LNCAP (cell line): Measurements from ENCODE around the gene STXBP1.
A peak's percentile ranks its signal among the peaks of the same experiment; 100 is the strongest.

Experiments used
- TF ChIP-seq, protein P1 (sequence below): fragments of 450-650 bp; IDR thresholded peaks from 2 replicates; pipeline ENCODE4 v1.5.1; 2017; ENCODE audit warnings: mild to moderate bottlenecking

STXBP1 gene

GRCh38 chr9:127585161-127585819 lies 26.8 kb upstream of the STXBP1 start:
- TF ChIP-seq, protein P1, sequence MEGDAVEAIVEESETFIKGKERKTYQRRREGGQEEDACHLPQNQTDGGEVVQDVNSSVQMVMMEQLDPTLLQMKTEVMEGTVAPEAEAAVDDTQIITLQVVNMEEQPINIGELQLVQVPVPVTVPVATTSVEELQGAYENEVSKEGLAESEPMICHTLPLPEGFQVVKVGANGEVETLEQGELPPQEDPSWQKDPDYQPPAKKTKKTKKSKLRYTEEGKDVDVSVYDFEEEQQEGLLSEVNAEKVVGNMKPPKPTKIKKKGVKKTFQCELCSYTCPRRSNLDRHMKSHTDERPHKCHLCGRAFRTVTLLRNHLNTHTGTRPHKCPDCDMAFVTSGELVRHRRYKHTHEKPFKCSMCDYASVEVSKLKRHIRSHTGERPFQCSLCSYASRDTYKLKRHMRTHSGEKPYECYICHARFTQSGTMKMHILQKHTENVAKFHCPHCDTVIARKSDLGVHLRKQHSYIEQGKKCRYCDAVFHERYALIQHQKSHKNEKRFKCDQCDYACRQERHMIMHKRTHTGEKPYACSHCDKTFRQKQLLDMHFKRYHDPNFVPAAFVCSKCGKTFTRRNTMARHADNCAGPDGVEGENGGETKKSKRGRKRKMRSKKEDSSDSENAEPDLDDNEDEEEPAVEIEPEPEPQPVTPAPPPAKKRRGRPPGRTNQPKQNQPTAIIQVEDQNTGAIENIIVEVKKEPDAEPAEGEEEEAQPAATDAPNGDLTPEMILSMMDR = no peak

DNA sequence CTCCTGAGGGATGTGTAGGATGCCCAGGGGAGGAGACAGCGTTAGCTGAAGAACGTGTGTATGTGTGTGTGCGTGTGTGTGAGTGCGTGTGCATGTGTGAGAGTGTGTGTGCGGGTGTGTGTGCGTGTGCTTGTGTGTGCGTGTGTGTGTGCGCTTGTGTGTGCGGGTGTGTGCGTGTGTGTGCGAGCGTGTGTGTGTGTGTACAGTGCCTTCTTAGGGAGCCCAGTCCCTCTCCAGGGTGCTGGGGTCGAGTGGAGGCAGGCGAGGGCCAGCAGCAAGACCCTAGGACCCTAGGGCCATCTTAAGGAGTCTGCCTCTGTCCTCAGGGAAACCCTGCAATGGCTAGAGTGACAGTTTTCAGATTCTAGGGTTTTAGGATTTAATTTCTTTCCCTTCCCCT lies 26.0 kb upstream of the STXBP1 start:
- TF ChIP-seq, protein P1 = no peak

DNA sequence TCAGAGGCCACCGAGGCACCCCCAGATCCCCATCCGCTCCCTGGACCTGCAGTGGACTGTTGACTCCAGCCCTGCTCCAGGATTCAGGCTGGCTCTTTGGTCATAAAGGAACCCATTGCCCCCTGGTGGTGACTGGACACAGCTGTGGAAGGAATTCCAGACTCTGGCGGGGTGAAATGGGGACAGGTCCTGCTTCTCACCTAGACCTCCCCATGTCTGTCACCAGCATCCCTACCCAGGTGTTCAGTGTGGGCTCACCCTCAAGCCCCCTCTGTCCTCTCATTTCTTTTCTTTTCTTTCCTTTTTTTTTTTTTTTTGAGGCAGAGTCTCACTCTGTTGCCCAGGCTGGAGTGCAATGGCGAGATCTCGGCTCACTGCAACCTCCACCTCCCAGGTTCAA lies 25.5 kb upstream of the STXBP1 start:
- TF ChIP-seq, protein P1 = peak; percentile 86

GRCh38 chr9:127587966-127588365 lies 24.1 kb upstream of the STXBP1 start:
- TF ChIP-seq, protein P1 = no peak

GRCh38 chr9:127588740-127589506 lies 23.2 kb upstream of the STXBP1 start:
- TF ChIP-seq, protein P1 = no peak

DNA sequence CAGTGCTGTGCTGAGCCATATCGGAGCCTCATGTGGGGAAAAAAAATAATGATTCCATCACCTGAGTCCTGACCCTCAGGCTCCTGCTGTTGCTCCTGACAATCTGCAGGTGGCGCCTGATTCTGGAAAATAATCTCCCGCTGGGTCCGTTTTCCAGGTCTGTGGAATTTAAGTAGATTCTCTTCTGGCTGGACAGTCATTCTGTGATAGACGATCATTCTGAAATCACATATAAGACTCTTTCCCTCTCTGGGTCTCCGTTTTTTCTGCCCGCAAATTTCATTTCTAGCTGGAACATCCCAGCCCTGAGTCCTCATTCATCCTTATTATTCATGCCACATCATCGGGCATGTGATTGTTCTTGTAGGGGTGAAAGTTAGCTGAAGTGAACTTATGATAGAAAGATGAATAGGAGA lies 22.1 kb upstream of the STXBP1 start:
- TF ChIP-seq, protein P1 = peak; percentile 96

DNA sequence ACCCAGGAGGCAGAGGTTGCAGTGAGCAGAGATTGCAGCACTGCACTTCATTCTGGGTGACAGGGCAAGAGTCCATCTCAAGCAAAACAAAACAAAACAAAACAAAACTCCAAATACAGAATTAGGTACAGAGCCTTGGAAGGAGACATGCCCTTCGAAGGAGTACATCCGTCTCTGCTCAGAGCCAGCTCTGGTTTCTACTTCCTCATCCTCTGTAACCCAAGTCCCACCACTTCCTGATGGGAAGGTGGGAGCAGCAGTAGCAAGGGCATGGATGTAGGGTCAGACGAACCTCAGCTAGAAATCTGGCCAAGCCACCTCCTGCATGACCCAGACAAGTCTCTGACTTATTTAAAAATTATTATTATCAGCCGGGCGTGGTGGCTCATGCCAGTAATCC lies 16.5 kb upstream of the STXBP1 start:
- TF ChIP-seq, protein P1 = no peak
